Activated effector memory CD4-positive, alpha-beta T cell treated with anti-CD3 and anti-CD28 coated beads, Interleukin-2, amount 50 U/mL, for 16 hours (primary cell): Measurements from ENCODE around the gene ANXA1.

Experiments used
- DNase-seq: peaks from one replicate; pipeline ENCODE4 v3.0.0-alpha.2; 2020

Gene ANXA1

DNA sequence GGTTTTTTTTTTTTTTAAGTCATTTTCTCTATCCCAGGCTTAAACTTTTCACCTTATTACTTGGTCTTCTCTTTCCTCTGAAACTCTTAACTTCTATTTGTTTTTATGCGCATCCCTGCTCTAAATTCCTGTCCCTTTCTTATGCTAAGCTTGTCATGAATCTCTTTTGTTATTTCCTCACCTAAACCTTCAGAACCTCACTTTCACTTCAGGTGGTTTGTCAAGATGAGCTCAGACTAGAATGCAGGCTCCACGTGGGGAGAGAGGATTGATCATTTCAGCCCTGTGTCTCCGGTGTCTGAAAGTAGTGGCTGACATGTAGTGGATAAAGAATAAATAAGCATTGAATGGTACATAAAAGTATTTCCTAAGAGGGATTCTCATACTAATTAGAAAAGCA, 63.6 kb downstream of the ANXA1 start:
- no peak for DNase-seq

DNA sequence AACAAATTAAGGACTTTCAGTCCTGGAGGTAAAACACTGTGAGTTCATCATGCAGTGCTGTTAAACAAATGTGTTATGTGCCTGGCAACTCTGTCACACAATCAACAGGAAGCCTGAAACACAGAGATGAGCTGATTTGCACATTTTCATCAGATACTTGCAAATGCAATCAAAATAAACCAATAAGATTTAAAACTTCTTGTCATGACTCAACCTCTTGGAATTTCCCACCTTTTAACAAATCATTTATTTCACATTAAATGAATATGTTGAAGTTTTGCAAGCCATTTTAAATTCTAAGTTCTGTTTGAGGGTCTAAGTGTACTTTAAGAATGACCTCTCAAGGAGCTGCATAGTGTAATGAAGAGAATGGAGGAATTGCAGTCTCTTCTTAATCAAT, 64.4 kb downstream of the ANXA1 start:
- no peak for DNase-seq
